AG09309 (cell line): ENCODE data around the gene NSUN3.

ENCODE experiments used
- DNase-seq: peaks from one replicate; pipeline ENCODE4 v3.0.0-alpha.2; 2010; ENCODE audit warnings: low read depth
- H3K4me3 ChIP-seq: 2 replicates; pipeline ENCODE4 v1.5.1; 2011; ENCODE audit warnings: mild to moderate bottlenecking, low read depth, low read length, moderate library complexity; ENCODE audit not compliant: control insufficient read depth
- CTCF ChIP-seq: IDR thresholded peaks from 2 replicates; pipeline ENCODE4 v1.5.1; 2011; ENCODE audit warnings: mild to moderate bottlenecking, low read depth, low read length, inconsistent platforms; ENCODE audit not compliant: insufficient read depth, control insufficient read depth; ENCODE audit errors: missing control alignments

Gene NSUN3

GRCh38 chr3:94081884-94082283 lies 19.0 kb downstream of the NSUN3 start:
- H3K4me3 ChIP-seq = no peak overlapping the region
- no peak for TF ChIP-seq CTCF
- DNase-seq = no peak

- no peak for TF ChIP-seq CTCF
- H3K4me3 ChIP-seq = no peak overlapping the region
- no peak for DNase-seq
Measured at GRCh38 chr3:94082391-94082937, 19.6 kb downstream of the NSUN3 start.

- H3K4me3 ChIP-seq = no peak overlapping the region
- no peak for TF ChIP-seq CTCF
- DNase-seq = no peak
Measured at GRCh38 chr3:94083261-94083660, 20.4 kb downstream of the NSUN3 start.

GRCh38 chr3:94089126-94089525 lies 26.3 kb downstream of the NSUN3 start:
- H3K4me3 ChIP-seq = no peak overlapping the region
- no peak for TF ChIP-seq CTCF
- no peak for DNase-seq

- no peak for TF ChIP-seq CTCF
- no peak overlapping the region for H3K4me3 ChIP-seq
- DNase-seq = no peak
Measured at GRCh38 chr3:94092086-94092485, 29.2 kb downstream of the NSUN3 start.

GRCh38 chr3:94093151-94093550 lies 30.3 kb downstream of the NSUN3 start:
- TF ChIP-seq CTCF = no peak
- DNase-seq = no peak
- H3K4me3 ChIP-seq = no peak overlapping the region

GRCh38 chr3:94095111-94095510 lies 32.2 kb downstream of the NSUN3 start:
- DNase-seq = no peak
- H3K4me3 ChIP-seq = no peak overlapping the region
- TF ChIP-seq CTCF = no peak
